HG03439 (cell line): Measurements from ENCODE around the gene AFF4.
"Not testable (repeated sequence)": the region's sequence is repeated elsewhere in the genome, so short reads cannot be mapped to it uniquely, and the experiment has no call there.

Experiments
- ATAC-seq: cut with Tn5 transposase; IDR thresholded peaks from one replicate; pipeline ENCODE4 v1.9.1; 2021; ENCODE audit warnings: mild to moderate bottlenecking, moderate library complexity; ENCODE audit not compliant: unreplicated experiment

AFF4 gene

DNA sequence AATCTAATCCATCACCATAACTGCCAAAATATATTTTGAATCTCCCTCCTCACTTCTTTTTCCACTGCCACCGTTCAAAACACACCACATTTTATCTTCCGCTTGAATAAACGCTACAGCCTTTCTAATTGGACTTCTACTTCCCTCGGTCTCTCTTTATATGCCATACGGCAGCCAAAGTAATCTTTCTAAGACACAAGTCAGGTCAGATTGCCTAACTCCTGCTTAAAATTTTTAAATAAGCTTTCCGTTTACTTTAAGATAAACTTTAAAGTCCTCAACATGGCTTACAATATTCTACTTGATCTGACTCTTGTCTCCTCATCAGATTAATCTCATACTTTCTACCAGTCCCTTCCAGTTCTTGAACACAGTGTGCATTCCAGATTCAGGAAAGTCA, 9.7 kb downstream of the AFF4 start:
- no peak for ATAC-seq

DNA sequence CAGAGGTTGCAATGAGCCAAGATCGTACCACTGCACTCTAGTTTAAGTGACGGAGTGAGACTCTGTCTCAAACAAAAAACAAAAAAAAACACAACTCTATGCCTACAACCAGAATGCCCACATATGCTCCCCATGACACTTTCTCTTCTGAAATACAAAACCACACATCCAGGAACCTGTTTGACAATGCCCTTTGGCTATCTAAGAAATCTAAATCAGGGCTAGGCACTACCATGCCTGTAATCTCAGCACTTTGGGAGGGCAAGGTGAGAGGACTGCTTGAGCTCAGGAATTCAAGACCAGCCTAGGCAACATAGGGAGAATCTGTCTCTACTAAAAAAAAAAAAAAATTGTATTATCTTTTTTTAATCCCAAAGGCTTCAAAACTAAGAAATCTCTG, 10.6 kb downstream of the AFF4 start:
- no peak for ATAC-seq

GRCh38 chr5:132951897-132952296, 11.5 kb downstream of the AFF4 start:
- ATAC-seq: no peak

GRCh38 chr5:132949136-132949535, 14.3 kb downstream of the AFF4 start:
- ATAC-seq: no peak

DNA sequence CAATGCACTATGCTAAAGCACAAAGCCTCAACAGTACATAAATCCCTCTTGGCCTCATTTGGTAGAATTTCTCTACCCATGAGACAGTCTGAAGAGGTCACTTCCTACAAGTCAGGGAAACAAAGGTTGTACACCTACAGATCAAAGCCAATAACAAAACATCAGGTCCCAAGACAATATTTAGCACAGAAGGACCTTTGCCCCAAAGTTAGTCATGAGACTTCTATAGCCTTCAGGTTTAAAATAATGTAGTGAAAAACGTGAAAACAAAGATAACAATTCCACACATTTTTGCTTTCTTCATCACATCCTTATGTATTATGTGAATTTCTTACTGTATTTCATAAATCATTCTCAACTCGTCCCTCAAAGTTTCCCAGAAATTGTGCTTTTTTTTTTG, 15.8 kb downstream of the AFF4 start:
- ATAC-seq: no peak

GRCh38 chr5:132945315-132945714, 18.1 kb downstream of the AFF4 start:
- ATAC-seq: not testable (repeated sequence)

DNA sequence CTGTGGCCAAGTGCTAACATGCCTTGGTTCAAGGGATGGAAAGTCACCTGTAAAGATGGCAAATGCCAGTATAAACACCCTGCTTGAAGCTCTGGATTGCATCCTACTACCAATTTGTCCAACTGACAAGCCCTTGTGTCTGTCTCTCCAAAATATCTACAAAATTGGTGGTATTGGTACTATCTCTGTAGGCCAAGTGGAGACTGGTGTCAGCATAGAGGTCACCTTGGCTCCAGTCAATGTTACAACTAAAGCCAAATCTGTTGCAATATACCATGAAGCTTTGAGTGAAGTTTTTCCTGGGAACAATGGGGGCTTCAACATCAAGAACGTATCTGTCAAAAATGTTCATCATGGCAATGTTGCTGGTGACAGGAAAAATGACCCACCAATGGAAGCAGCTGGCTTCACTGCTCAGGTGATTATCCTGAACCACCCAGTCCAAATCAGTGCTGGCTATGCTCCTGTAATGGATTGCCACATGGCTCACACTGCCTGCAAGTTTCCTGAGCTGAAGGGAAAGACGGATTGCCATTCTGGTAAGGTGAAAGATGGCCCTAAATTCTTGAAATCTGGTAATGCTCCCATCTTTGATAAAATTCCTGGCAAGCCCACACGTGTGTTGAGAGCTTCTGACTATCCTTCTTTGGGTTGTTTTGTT, 19.9 kb downstream of the AFF4 start:
- no peak for ATAC-seq

- ATAC-seq: no peak
Observed at GRCh38 chr5:132941331-132941730, 22.1 kb downstream of the AFF4 start.

GRCh38 chr5:132928062-132928407, 35.4 kb downstream of the AFF4 start:
- no peak for ATAC-seq

GRCh38 chr5:132927355-132928061, 35.9 kb downstream of the AFF4 start:
- no peak for ATAC-seq

DNA sequence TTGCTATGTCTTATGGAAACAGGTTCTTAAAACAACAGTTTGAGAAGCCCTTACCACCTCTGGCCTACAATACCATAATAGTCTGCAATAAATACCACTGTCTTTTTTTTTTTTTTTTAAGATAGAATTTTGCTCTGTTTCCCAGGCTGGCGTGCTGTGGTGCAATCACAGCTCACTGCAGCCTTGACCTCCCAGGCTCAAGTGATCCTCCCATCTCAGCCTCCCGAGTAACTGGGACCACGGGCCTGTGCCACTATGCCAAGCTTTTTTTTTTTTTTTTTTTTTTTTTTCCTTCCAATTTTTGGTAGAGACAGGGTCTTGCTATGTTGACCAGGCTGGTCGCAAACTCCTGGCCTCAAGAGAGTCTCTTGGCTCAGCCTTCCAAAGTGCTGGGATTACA, 37.0 kb downstream of the AFF4 start:
- ATAC-seq: no peak

DNA sequence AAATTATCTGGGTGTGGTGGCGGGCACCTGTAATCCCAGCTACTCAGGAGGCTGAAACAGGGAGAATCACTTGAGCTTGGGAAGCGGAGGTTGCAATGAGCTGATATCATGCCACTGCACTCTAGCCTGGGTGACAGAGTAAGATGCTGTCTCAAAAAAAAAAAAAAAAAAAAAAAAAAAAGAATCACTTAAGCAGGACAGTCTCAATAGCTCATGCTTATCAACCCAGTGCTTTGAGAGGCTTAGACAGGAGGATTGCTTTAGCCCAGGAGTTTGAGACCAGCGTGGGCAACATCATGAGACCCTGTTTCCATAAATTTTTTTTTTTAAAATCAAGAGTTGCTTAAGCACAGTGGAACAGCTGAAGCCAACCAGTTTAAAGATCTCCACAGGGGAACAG, 47.3 kb downstream of the AFF4 start:
- ATAC-seq: no peak

DNA sequence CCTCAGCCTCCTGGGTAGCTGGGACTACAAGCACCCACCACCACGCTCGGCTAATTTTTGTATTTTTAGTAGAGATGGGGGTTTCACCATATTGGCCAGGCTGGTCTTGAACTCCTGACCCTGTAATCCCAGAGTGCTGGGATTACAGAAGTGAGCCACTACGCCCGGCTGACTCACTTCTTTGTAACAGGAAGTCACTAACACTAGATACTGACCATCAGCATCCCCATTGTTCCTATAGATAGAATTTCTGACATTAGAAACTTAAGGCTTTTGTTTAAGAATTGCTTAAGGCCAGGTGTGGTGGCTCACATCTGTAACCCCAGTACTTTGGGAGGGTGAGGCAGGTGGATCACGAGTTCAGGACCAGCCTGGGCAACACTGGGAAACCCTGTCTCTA, 47.8 kb downstream of the AFF4 start:
- no peak for ATAC-seq

- no peak for ATAC-seq
Observed at GRCh38 chr5:132909702-132910101, 53.7 kb downstream of the AFF4 start.

DNA sequence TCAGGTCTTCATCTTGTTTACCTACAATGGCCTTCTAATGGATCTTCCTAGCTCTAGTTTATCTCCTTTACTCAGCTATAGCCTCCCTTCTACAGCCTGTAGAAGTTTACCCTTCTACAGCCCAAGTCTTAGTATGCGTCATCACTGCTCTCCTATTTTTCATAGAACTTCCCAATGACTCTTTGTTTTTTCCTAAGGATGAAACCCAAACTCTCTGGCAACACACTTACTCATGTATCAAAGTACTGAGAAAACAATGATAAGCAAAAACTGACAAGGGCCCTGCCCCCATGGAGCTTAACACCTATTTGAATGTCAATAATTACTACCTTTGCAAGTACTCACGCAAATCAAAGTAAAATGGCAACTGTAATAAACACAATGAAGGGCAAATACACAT, 56.3 kb downstream of the AFF4 start:
- ATAC-seq: no peak

- no peak for ATAC-seq
Observed at GRCh38 chr5:132905938-132906337, 57.5 kb downstream of the AFF4 start.

GRCh38 chr5:132901730-132902129, 61.7 kb downstream of the AFF4 start:
- no peak for ATAC-seq

- no peak for ATAC-seq
Observed at GRCh38 chr5:132901036-132901435, 62.4 kb downstream of the AFF4 start.

DNA sequence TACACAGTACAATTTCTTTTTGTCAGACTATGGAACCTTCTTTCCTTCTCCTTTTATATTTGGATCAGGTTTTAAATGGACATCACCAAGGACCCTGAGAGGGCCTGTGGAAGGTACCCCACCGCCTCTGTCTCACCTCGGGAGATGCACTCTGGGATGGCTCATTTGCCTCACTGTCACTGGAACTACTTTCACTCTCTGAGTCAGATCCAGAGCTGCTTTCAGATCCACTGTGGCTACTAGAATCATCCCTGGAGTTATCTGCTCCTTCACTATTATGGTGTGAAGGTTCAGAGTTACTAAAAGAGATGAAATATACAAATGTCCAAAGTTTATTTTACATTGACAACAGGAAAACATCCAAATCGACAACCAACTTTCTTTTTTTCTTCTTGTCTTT, 65.3 kb downstream of the AFF4 start:
- no peak for ATAC-seq

DNA sequence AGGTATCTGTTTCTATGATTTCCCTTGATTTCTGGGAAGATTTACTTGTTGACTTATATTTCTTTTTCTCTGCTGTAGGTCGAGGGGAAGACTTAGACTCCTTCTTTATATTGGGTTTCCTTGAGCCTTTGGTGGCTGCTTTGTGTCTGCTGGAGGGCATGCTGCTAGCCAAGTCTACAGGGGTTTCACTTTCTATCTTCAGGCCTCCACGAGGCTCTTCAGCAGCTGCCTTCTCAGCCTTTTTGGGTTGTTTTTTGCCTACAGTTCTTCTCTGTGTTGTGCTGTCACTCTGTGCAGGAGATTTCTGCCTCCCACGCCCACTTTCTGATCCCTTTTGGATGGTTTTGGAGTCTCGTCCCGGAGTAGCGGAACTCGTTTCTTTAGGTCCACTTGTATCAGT, 66.7 kb downstream of the AFF4 start:
- no peak for ATAC-seq

- no peak for ATAC-seq
Observed at GRCh38 chr5:132895719-132896305, 67.6 kb downstream of the AFF4 start.

GRCh38 chr5:132890817-132891216, 72.6 kb downstream of the AFF4 start:
- no peak for ATAC-seq

DNA sequence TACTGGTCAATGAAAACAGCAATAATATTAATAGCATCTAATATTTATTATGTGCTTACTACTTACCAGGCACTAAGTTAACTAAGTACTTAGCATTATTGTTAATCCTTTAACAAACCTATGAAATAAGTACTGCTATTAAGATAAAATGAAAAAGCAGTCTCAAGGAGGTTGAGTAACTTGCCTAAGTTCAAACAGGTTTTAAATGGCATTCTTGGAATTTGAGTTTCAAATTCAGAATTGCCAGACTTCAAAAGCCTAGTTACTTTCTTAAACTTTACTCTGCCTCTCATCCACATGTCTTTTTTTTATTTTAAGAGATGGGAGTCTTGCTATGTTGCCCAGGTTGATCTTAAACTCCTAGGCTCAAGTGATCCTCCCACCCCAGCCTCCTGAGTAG, 73.9 kb downstream of the AFF4 start:
- ATAC-seq: no peak
